SK-N-SH (cell line): ENCODE measurements around the gene TMED3. TPM values are rescaled to one million over a fixed set of nuclear protein-coding genes. Genes with fewer than 3 reads are reported as not detected.

Experiments
- CTCF ChIA-PET: fragments of 300-600, 350-600 bp; formaldehyde crosslinking; extraction: SDS; loops from one replicate; lab custom pipeline; 2021; lab: Yijun Ruan, JAX
- POLR2A ChIA-PET: fragments of 350-600 bp; sonication (Branson Sonifier 250); formaldehyde crosslinking; extraction: SDS; loops from one replicate; lab custom pipeline; 2020; ENCODE audit warnings: antibody characterized with exemption, inconsistent platforms; lab: Yijun Ruan, JAX
- DNase-seq: peaks from one replicate; pipeline ENCODE4 v3.0.0; 2012
- H2AFZ ChIP-seq: fragments of 200-600 bp; sonication (generic); 2 replicates; pipeline ENCODE4 v1.8.1; 2016; ENCODE audit warnings: antibody characterized with exemption, mild to moderate bottlenecking, low read depth
- H3F3A ChIP-seq: fragments of 200-600 bp; sonication (generic); replicated peaks from 2 replicates; pipeline ENCODE3; 2016; ENCODE audit warnings: antibody characterized with exemption, mild to moderate bottlenecking; ENCODE audit not compliant: insufficient read depth
- H3K27ac ChIP-seq, 2 experiments: fragments of 200-500 bp in 1 of 2; fragments of 200-600 bp in 1 of 2; sonication (Bioruptor generic) in 1 of 2; sonication (generic), shearing (Covaris generic) in 1 of 2; 2 replicates each; pipeline versions ENCODE4 v1.5.1 to v1.6.1; 2014 to 2016; ENCODE audit warnings: low read depth in 2 of 2, inconsistent platforms in 1 of 2, low read length in 1 of 2, mild to moderate bottlenecking in 1 of 2, mixed read lengths in 1 of 2
- H3K27me3 ChIP-seq: fragments of 200-600 bp; sonication (generic), shearing (Covaris generic); 2 replicates; pipeline ENCODE4 v1.6.1; 2016; ENCODE audit warnings: mixed run types; ENCODE audit not compliant: insufficient read depth
- H3K36me3 ChIP-seq, 2 experiments: fragments of 200-500 bp in 1 of 2; fragments of 200-600 bp in 1 of 2; sonication (Bioruptor generic) in 1 of 2; sonication (generic) in 1 of 2; replicated peaks in 1 of 2; 2 replicates each; pipeline versions ENCODE3 to v1.5.1; 2014 to 2016; ENCODE audit warnings: low read length in 1 of 2, mild to moderate bottlenecking in 1 of 2; ENCODE audit not compliant: insufficient read depth in 2 of 2, control insufficient read depth in 1 of 2
- H3K4me1 ChIP-seq, 2 experiments: fragments of 200-500 bp in 1 of 2; fragments of 200-600 bp in 1 of 2; sonication (Bioruptor generic) in 1 of 2; sonication (generic), shearing (Covaris generic) in 1 of 2; 2 replicates each; pipeline versions ENCODE4 v1.5.1 to v1.6.1; 2014 to 2016; ENCODE audit warnings: low read depth in 1 of 2, low read length in 1 of 2, mixed run types in 1 of 2; ENCODE audit not compliant: insufficient read depth in 2 of 2, control insufficient read depth in 1 of 2
- H3K4me2 ChIP-seq: fragments of 200-600 bp; sonication (generic), shearing (Covaris generic); 2 replicates; pipeline ENCODE4 v1.6.1; 2017; ENCODE audit warnings: mixed run types
- H3K4me3 ChIP-seq, 2 experiments: fragments of 200-500 bp in 1 of 2; fragments of 200-600 bp in 1 of 2; sonication (Bioruptor generic) in 1 of 2; sonication (generic), shearing (Covaris generic) in 1 of 2; 2 replicates each; pipeline versions ENCODE4 v1.5.1 to v1.8.1; 2014 to 2016; ENCODE audit warnings: low read depth in 2 of 2, inconsistent platforms in 1 of 2, low read length in 1 of 2, mild to moderate bottlenecking in 1 of 2, mixed read lengths in 1 of 2, moderate library complexity in 1 of 2
- H3K79me2 ChIP-seq: fragments of 200-600 bp; sonication (generic); 2 replicates; pipeline ENCODE4 v1.8.1; 2017; ENCODE audit warnings: mild to moderate bottlenecking; ENCODE audit not compliant: insufficient read depth
- H3K9ac ChIP-seq: fragments of 200-600 bp; sonication (generic); 2 replicates; pipeline ENCODE4 v1.6.1; 2017; ENCODE audit warnings: mixed run types
- H3K9me2 ChIP-seq: fragments of 200-600 bp; sonication (generic); 2 replicates; pipeline ENCODE4 v1.6.1; 2017; ENCODE audit warnings: mixed run types
- H3K9me3 ChIP-seq: fragments of 200-600 bp; sonication (generic); 2 replicates; pipeline ENCODE4 v1.6.1; 2017; ENCODE audit warnings: mixed run types, mild to moderate bottlenecking, moderate library complexity
- H4K20me1 ChIP-seq: fragments of 200-600 bp; sonication (generic); 2 replicates; pipeline ENCODE4 v1.6.1; 2017; ENCODE audit warnings: mild to moderate bottlenecking, mixed run types; ENCODE audit not compliant: insufficient read depth
- CHD2 ChIP-seq: fragments of 150-350 bp; IDR thresholded peaks from 2 replicates; pipeline ENCODE4 v1.6.1; 2018; ENCODE audit warnings: low read length; ENCODE audit not compliant: partially characterized antibody
- ELF1 ChIP-seq: IDR thresholded peaks from 2 replicates; pipeline ENCODE4 v1.4.0; 2012
- EP300 ChIP-seq, 2 experiments: IDR thresholded peaks; 2 replicates each; pipeline versions ENCODE4 v1.4.0 to v1.6.1; 2012; ENCODE audit warnings: borderline replicate concordance in 1 of 2, low read depth in 1 of 2, low read length in 1 of 2
- FOSL2 ChIP-seq: IDR thresholded peaks from 2 replicates; pipeline ENCODE4 v1.4.0; 2012; ENCODE audit warnings: low read depth, mild to moderate bottlenecking, moderate library complexity, borderline replicate concordance
- FOXJ3 ChIP-seq: sonication (generic); formaldehyde crosslinking; IDR thresholded peaks from 2 replicates; pipeline ENCODE4 v1.5.1; 2020; ENCODE audit warnings: mild to moderate bottlenecking, missing genetic modification reagents
- FOXM1 ChIP-seq: IDR thresholded peaks from 2 replicates; pipeline ENCODE4 v1.4.0; 2012; ENCODE audit warnings: low read depth, mild to moderate bottlenecking
- GABPA ChIP-seq: IDR thresholded peaks from 2 replicates; pipeline ENCODE4 v1.4.0; 2012; ENCODE audit warnings: low read depth, mild to moderate bottlenecking
- GATA2 ChIP-seq: sonication (generic); formaldehyde crosslinking; IDR thresholded peaks from 2 replicates; pipeline ENCODE4 v1.5.0; 2020; ENCODE audit warnings: mild to moderate bottlenecking, missing genetic modification reagents
- IRF3 ChIP-seq: fragments of 150-350 bp; IDR thresholded peaks from 2 replicates; pipeline ENCODE4 v1.6.1; 2016; ENCODE audit warnings: mild to moderate bottlenecking, low read depth, low read length
- NFIC ChIP-seq: IDR thresholded peaks from 2 replicates; pipeline ENCODE4 v1.4.0; 2012; ENCODE audit warnings: borderline replicate concordance
- NRF1 ChIP-seq: IDR thresholded peaks from 2 replicates; pipeline ENCODE4 v1.6.1; 2012; ENCODE audit warnings: low read depth, mild to moderate bottlenecking, low read length
- PBX3 ChIP-seq: IDR thresholded peaks from 2 replicates; pipeline ENCODE4; 2012
- RAD21 ChIP-seq: IDR thresholded peaks from 2 replicates; pipeline ENCODE4 v1.6.1; 2012; ENCODE audit warnings: mild to moderate bottlenecking, low read length
- RCOR1 ChIP-seq: fragments of 150-350 bp; IDR thresholded peaks from 2 replicates; pipeline ENCODE4 v1.6.1; 2017; ENCODE audit warnings: antibody characterized with exemption, low read length
- REST ChIP-seq: IDR thresholded peaks from 2 replicates; pipeline ENCODE4 v1.6.1; 2012; ENCODE audit warnings: mild to moderate bottlenecking, low read depth, low read length, moderate library complexity
- TCF12 ChIP-seq: IDR thresholded peaks from 2 replicates; pipeline ENCODE4 v1.4.0; 2012
- TEAD4 ChIP-seq: IDR thresholded peaks from 2 replicates; pipeline ENCODE4 v1.4.0; 2012; ENCODE audit warnings: mild to moderate bottlenecking, borderline replicate concordance; ENCODE audit not compliant: insufficient read depth
- USF1 ChIP-seq: IDR thresholded peaks from 2 replicates; pipeline ENCODE4 v1.4.0; 2012; ENCODE audit warnings: low read depth, borderline replicate concordance
- YY1 ChIP-seq: IDR thresholded peaks from 2 replicates; pipeline ENCODE4 v1.4.0; 2012; ENCODE audit warnings: low read depth, mild to moderate bottlenecking
- WGBS: methylation state at CpG from one replicate; pipeline ENCODE4 v1.1.6; 2017; ENCODE audit warnings: low lambda C conversion rate; 5-methylcytosine and 5-hydroxymethylcytosine counted together
- polyA plus RNA-seq, 3 experiments: library from polyadenylated mRNA; depleted of rRNA; stranded (reverse); fragments of >200 nt; gene quantifications; 2 replicates each; pipeline ENCODE4 v1.2.3, GENCODE V29; 2012

Gene TMED3
- polyA plus RNA-seq, 1 of the 3 experiments (the other 2 are of a cell fraction), result 128 TPM

DNA sequence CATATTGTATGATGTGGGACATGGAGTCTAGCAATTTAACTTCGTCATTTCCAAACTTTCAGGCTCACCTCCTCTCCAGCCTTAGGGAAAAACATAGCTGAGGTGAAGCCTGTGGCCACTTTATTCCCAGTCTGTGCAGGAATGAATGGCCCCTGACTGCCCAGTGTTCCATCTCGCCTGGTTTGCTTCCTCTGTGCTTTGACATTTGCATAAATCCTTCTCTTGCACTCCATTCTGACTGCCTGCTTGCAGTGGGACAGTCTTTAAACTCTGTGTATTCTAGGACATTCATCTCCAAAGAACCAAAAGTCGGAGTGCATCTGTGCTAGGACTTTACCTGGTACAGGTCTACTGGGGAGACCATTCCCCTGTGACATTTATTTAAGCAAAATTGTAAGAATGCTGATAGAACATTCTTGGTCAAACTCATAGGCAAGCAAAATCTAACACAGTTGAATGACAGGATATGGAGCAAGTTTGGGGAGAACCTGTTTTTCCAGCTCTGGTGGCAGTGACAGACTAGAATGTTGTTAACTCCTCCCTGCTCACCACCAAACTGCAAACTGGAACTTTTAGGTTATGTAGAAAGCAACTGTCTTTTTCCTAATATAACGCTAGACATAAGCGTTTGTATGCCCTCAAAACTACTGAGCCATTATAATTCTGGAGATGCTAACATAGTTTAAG lies 22.1 kb downstream of the TMED3 start:
- H3K79me2 ChIP-seq, result no peaks in the 10 kb centered on the region
- H3F3A ChIP-seq, result no peaks in the 10 kb centered on the region
- H3K27ac ChIP-seq, result no peak overlapping the region
- ChIA-PET CTCF (interaction anchor here (0.6 to 5.7 kb wide), 4 partner anchors 48 to 520 kb away, joined by 3 to 49 read pairs (median 6); no protein-coding TSS in a partner anchor), POLR2A (no interaction called here)
- no peaks in the 10 kb centered on the region for H3K27me3 ChIP-seq
- no peaks in the 10 kb centered on the region for H4K20me1 ChIP-seq
- no peak overlapping the region for H2AFZ ChIP-seq
- H3K36me3 ChIP-seq, result peaks cover 0 to 16% of the 10 kb centered on the region in 2 experiments
- no peaks in the 10 kb centered on the region for H3K9me3 ChIP-seq
- 99% methylated on average over 5 of the region's 5 CpGs for WGBS
- DNase-seq, result no peak
- TF ChIP-seq FOXJ3 (no peak), TEAD4 (no peak), RAD21 (no peak), TCF12 (no peak), IRF3 (no peak), PBX3 (no peak), GABPA (no peak), YY1 (no peak), NFIC (no peak), USF1 (no peak)
- TF ChIP-seq, all 33 proteins: peak for 0
- Histone ChIP-seq H3K4me1 (no peaks in the 10 kb centered on the region), H3K4me2 (no peak overlapping the region), H3K4me3 (no peak overlapping the region), H3K9me2 (no peaks in the 10 kb centered on the region), H3K9ac (no peak overlapping the region)

DNA sequence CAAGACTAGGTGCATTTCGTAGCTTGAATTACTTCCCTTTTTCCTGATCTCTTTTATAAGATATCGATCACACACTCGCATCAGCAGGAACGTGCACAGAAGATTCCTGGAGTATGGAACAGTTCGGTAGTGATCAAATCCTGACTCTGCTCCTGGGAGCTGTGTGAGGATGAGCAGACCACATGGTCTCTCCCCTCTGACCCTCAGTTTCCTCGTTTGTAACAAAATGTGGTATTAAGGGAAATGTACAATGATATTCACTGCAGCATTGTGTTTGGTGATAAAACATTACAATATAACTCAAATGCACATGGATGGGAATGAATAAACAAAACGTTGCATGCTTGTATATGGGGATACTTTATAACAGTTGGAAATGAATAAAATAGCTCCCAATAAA lies 26.7 kb downstream of the TMED3 start:
- Histone ChIP-seq H3K9me3 (no peaks in the 10 kb centered on the region), H3K36me3 (no peaks in the 10 kb centered on the region), H3K27ac (no peak overlapping the region), H3K9me2 (no peaks in the 10 kb centered on the region), H3K4me3 (no peak overlapping the region), H3F3A (no peaks in the 10 kb centered on the region), H4K20me1 (no peaks in the 10 kb centered on the region), H3K4me1 (peaks cover 0 to 5% of the 10 kb centered on the region in 2 experiments; a peak in 1 of 4 replicates), H2AFZ (no peak overlapping the region), H3K27me3 (no peaks in the 10 kb centered on the region), H3K9ac (no peak overlapping the region), H3K4me2 (no peak overlapping the region), H3K79me2 (no peaks in the 10 kb centered on the region)
- ChIA-PET POLR2A (no interaction called here), CTCF (interaction anchor here (1.2 to 5.7 kb wide), 9 partner anchors 12 to 513 kb away, joined by 3 to 49 read pairs (median 3); no protein-coding TSS in a partner anchor)
- WGBS, result 73% methylated on average over 7 of the region's 7 CpGs
- no peak for DNase-seq
- TF ChIP-seq PBX3 (no peak), CHD2 (no peak), FOSL2 (no peak), GATA2 (CRISPR knock-in tag) (no peak), REST (no peak), USF1 (no peak), RCOR1 (no peak), NRF1 (no peak), YY1 (no peak), EP300 (IDR thresholded peaks at IDR 0.05; ENCODE audit: borderline replicate concordance in 1 of 2, low read depth in 1 of 2, low read length in 1 of 2) (no peak), FOXM1 (no peak), ELF1 (no peak)
